ENCODE data around the gene THSD1.

DNA sequence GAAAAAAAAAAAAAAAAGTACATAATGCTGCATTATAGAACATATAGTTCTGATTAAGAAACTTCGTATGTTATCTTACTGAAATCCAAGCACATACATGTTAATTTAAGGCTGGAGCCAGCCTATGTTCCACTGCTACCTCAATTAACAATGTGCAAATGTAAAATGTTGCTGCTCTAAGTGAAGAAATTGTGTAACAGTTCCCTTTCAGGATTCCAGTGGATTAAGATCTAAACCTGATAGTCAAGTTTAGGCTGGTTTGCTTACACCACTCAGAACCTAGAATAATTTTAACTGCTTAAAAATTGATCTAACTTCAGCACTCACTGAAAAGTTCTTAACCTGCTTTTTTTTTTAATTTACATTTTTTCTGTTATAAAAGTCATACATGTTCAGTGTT is 40.3 kb upstream of the THSD1 start:
- TF ChIP-seq CTCF (IDR thresholded peaks at IDR 0.05) (no peak), POLR2A (IDR thresholded peaks at IDR 0.05) (no peak)
